T-helper 2 cell treated with Interferon-gamma antibody and Interleukin-4, amounts not matched to agents 100 ng/mL and 5 ng/mL, for 36 hours (primary cell): ENCODE measurements around the gene AREG. TPM values are rescaled to one million over a fixed set of nuclear protein-coding genes. Genes with fewer than 3 reads are reported as not detected.

ENCODE experiments used
- intact Hi-C: fragments of 100-400 bp; cut with micrococcal nuclease; formaldehyde crosslinking; loops from one replicate; pipeline ENCODE4 v1.15.1; 2023
- total RNA-seq: library from RNA; stranded (reverse); gene quantifications from 2 replicates; pipeline ENCODE4 v1.2.3, GENCODE V29; 2022

Gene AREG
- total RNA-seq, 1 donor from 2014 or later: not detected

DNA sequence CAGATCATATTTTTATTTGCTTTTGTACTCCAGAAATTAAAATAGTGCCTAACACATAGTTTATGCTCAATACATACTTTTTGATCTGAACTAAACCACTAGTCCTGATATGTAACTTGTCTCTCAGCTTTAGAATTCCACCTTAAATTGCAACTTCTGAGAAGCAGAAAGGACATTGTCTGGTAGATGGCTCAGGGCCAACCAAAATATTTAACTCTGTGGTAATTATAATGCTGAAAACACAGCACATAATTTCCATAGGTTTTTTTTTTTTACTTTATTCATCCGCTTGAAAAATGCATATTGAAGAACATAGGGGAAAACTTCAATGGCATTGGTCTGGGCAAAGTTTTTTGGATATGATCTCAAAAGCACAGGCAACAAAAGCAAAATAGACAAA lies 59.3 kb downstream of the AREG start:
- intact Hi-C loops: no loop called here

Other genes with a start within 250 kb of the AREG start
- gene EPGN, start 136.7 kb upstream of the AREG start, total RNA-seq: 1.3 TPM in 2 replicates
- not detected in 2 replicates for gene EREG, start 80.0 kb upstream of the AREG start, total RNA-seq